ENCODE data around the gene SLIT3.

SLIT3 gene

DNA sequence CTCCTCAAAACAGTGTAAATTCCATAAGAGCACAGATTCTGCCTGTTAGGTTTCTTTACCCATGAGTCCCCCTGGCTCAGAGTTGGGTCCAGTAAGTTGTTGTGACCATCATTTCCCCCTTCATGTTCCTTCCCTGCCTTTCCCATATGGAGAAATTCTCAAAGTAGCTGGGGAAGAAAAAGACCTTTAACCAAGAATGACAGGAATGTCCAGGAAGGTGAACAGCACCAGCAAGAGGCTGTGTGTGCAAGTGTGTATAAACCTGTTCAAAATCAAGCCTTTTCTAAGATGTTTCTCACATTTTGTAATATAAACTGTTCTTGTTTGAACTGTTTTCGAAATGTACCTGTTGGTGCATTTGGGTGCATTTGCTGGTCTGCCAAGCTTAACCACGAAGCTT lies 238.2 kb downstream of the SLIT3 start:
- no peak overlapping the region for H3K4me3 ChIP-seq (ENCODE audit: low read depth, low read length)
- H3K79me2 ChIP-seq, result peaks cover 56% of the 10 kb centered on the region
- H3K4me2 ChIP-seq (ENCODE audit: low read length), result no peak overlapping the region
- TF ChIP-seq, protein P1, sequence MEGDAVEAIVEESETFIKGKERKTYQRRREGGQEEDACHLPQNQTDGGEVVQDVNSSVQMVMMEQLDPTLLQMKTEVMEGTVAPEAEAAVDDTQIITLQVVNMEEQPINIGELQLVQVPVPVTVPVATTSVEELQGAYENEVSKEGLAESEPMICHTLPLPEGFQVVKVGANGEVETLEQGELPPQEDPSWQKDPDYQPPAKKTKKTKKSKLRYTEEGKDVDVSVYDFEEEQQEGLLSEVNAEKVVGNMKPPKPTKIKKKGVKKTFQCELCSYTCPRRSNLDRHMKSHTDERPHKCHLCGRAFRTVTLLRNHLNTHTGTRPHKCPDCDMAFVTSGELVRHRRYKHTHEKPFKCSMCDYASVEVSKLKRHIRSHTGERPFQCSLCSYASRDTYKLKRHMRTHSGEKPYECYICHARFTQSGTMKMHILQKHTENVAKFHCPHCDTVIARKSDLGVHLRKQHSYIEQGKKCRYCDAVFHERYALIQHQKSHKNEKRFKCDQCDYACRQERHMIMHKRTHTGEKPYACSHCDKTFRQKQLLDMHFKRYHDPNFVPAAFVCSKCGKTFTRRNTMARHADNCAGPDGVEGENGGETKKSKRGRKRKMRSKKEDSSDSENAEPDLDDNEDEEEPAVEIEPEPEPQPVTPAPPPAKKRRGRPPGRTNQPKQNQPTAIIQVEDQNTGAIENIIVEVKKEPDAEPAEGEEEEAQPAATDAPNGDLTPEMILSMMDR (IDR thresholded peaks at IDR 0.05), result no peak
- peaks cover 12% of the 10 kb centered on the region for H3K4me1 ChIP-seq
- no peaks in the 10 kb centered on the region for H3K9me3 ChIP-seq (ENCODE audit: control insufficient read depth, low read length)
- no peak overlapping the region for H2AFZ ChIP-seq
- no peak overlapping the region for H3K9ac ChIP-seq
- no peak overlapping the region for H3K27ac ChIP-seq
- no peaks in the 10 kb centered on the region for H3K27me3 ChIP-seq (ENCODE audit: control insufficient read depth, insufficient read depth, low read length)
- no peaks in the 10 kb centered on the region for H3K36me3 ChIP-seq (ENCODE audit: control insufficient read depth, insufficient read depth, low read length)

DNA sequence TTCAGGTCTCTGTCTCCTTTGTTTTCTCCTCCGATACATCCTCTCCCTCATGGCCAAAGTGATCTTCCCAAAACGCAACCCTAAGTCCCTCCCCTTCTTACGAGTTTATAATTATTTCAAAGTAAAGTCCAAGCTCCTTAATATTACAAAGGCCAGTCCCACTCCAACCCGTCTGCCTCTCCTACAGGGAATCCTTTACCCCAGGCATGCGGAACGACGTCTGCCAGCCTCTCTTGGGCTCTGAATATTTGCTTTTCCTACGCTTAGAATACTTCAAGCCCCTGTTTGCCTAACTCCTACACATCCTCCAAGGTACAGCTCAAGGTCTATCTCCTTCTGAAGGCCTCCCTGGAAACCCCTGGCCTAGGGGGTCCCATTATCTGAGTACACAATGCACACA lies 246.4 kb downstream of the SLIT3 start:
- Histone ChIP-seq H3K79me2 (peaks cover 45% of the 10 kb centered on the region), H3K9ac (no peak overlapping the region), H3K36me3 (ENCODE audit: control insufficient read depth, insufficient read depth, low read length) (no peaks in the 10 kb centered on the region), H3K4me1 (peaks cover 13% of the 10 kb centered on the region), H3K4me3 (ENCODE audit: low read depth, low read length) (no peak overlapping the region), H3K4me2 (ENCODE audit: low read length) (no peak overlapping the region), H3K9me3 (ENCODE audit: control insufficient read depth, low read length) (no peaks in the 10 kb centered on the region), H3K27me3 (ENCODE audit: control insufficient read depth, insufficient read depth, low read length) (no peaks in the 10 kb centered on the region), H2AFZ (no peak overlapping the region), H3K27ac (no peak overlapping the region)
- TF ChIP-seq, protein P1 (IDR thresholded peaks at IDR 0.05), result no peak

- no peaks in the 10 kb centered on the region for H3K27me3 ChIP-seq (ENCODE audit: control insufficient read depth, insufficient read depth, low read length)
- H3K27ac ChIP-seq, result no peak overlapping the region
- TF ChIP-seq, protein P1 (IDR thresholded peaks at IDR 0.05), result no peak
- H3K4me1 ChIP-seq, result peaks cover 15% of the 10 kb centered on the region
- no peaks in the 10 kb centered on the region for H3K9me3 ChIP-seq (ENCODE audit: control insufficient read depth, low read length)
- H2AFZ ChIP-seq, result no peak overlapping the region
- H3K4me3 ChIP-seq (ENCODE audit: low read depth, low read length), result no peak overlapping the region
- no peak overlapping the region for H3K4me2 ChIP-seq (ENCODE audit: low read length)
- no peak overlapping the region for H3K9ac ChIP-seq
- peaks cover 42% of the 10 kb centered on the region for H3K79me2 ChIP-seq
- no peaks in the 10 kb centered on the region for H3K36me3 ChIP-seq (ENCODE audit: control insufficient read depth, insufficient read depth, low read length)
Measured at GRCh38 chr5:169052207-169052606, 248.7 kb downstream of the SLIT3 start.

GRCh38 chr5:169051351-169051750 lies 249.6 kb downstream of the SLIT3 start:
- H3K4me2 ChIP-seq (ENCODE audit: low read length), result no peak overlapping the region
- H3K4me3 ChIP-seq (ENCODE audit: low read depth, low read length), result no peak overlapping the region
- H3K79me2 ChIP-seq, result peaks cover 37% of the 10 kb centered on the region
- no peaks in the 10 kb centered on the region for H3K9me3 ChIP-seq (ENCODE audit: control insufficient read depth, low read length)
- no peaks in the 10 kb centered on the region for H3K36me3 ChIP-seq (ENCODE audit: control insufficient read depth, insufficient read depth, low read length)
- TF ChIP-seq, protein P1 (IDR thresholded peaks at IDR 0.05), result no peak
- H3K9ac ChIP-seq, result no peak overlapping the region
- H3K4me1 ChIP-seq, result peaks cover 15% of the 10 kb centered on the region
- no peak overlapping the region for H2AFZ ChIP-seq
- no peak overlapping the region for H3K27ac ChIP-seq
- no peaks in the 10 kb centered on the region for H3K27me3 ChIP-seq (ENCODE audit: control insufficient read depth, insufficient read depth, low read length)

DNA sequence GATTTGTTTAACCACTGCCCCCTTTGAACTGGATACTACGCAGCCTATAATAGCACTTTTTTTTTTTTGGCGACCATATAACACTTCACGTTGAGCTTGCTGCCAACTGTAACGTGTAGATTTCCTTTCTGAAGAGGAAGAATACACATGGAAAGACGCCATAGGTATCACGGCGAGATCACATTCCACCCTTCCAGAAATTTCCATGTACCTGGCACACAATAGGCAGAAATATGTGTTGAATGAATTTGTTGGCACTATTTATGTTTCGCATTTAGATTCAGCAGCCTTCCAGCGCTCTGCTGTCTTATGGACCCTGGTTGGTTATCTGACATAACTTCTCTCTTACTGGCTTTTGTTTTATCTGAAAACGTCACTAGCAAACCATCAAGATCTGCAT lies 250.3 kb downstream of the SLIT3 start:
- no peak overlapping the region for H3K9ac ChIP-seq
- no peaks in the 10 kb centered on the region for H3K9me3 ChIP-seq (ENCODE audit: control insufficient read depth, low read length)
- no peak overlapping the region for H3K27ac ChIP-seq
- H3K27me3 ChIP-seq (ENCODE audit: control insufficient read depth, insufficient read depth, low read length), result no peaks in the 10 kb centered on the region
- H3K4me1 ChIP-seq, result peaks cover 15% of the 10 kb centered on the region
- H3K36me3 ChIP-seq (ENCODE audit: control insufficient read depth, insufficient read depth, low read length), result no peaks in the 10 kb centered on the region
- no peak overlapping the region for H3K4me2 ChIP-seq (ENCODE audit: low read length)
- H2AFZ ChIP-seq, result no peak overlapping the region
- TF ChIP-seq, protein P1 (IDR thresholded peaks at IDR 0.05), result no peak
- H3K79me2 ChIP-seq, result peaks cover 34% of the 10 kb centered on the region
- H3K4me3 ChIP-seq (ENCODE audit: low read depth, low read length), result no peak overlapping the region
